ENCODE measurements around the gene CHAT.

The CHAT gene

DNA sequence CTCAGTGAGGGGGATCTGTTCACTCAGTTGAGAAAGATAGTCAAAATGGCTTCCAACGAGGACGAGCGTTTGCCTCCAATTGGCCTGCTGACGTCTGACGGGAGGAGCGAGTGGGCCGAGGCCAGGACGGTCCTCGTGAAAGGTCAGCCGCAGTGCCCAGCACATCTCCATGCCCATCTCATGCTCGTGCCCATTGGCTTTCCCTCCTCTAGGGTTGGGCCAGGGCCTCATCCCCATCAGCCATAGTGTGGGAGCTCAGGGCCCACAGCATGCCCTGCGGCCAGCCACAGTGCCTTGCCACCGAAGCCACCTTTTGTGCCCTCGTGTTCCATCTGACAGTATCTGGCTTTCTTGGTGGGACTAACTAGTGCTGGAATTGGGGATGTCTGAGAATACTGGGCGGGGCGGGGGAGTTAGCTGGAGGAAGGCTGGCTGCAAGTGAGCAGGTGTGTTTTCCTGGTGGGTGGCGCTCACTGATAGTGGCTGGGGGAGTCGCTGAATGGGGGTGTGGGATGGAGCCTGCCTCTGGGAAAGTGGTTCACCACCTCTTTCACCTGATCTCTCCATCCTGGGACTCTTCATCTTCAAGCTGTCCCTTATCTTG is 13.9 kb downstream of the CHAT start:
- H3K27me3 ChIP-seq (ENCODE audit: control insufficient read depth, insufficient read depth, low read length): no peaks in the 10 kb centered on the region
- TF ChIP-seq, protein P1, sequence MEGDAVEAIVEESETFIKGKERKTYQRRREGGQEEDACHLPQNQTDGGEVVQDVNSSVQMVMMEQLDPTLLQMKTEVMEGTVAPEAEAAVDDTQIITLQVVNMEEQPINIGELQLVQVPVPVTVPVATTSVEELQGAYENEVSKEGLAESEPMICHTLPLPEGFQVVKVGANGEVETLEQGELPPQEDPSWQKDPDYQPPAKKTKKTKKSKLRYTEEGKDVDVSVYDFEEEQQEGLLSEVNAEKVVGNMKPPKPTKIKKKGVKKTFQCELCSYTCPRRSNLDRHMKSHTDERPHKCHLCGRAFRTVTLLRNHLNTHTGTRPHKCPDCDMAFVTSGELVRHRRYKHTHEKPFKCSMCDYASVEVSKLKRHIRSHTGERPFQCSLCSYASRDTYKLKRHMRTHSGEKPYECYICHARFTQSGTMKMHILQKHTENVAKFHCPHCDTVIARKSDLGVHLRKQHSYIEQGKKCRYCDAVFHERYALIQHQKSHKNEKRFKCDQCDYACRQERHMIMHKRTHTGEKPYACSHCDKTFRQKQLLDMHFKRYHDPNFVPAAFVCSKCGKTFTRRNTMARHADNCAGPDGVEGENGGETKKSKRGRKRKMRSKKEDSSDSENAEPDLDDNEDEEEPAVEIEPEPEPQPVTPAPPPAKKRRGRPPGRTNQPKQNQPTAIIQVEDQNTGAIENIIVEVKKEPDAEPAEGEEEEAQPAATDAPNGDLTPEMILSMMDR (IDR thresholded peaks at IDR 0.05): no peak
- no peak overlapping the region for H3K4me2 ChIP-seq (ENCODE audit: low read length)

DNA sequence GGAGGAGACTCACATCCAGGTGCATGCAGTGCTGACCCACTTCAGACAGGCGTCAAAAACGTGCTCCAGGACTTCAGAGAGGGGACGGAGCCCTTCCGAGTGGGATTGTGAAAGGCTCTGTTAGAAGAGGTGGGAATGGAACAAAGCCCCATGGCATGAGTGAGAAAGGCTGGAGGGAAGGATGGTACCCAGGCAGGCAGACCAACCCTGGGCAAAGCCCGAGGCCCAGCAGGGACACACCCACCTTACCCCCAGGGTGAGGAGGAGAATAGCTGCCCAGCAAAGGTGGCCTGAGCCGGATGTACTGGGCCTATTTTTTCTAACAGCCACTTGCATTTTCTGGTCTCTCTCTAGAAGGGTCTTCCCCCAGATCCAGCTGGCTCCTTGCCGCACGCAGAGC is 14.8 kb downstream of the CHAT start:
- no peak overlapping the region for H3K9ac ChIP-seq
- H3K4me1 ChIP-seq: no peaks in the 10 kb centered on the region
- H3K27ac ChIP-seq: no peak overlapping the region
- no peaks in the 10 kb centered on the region for H3K36me3 ChIP-seq (ENCODE audit: control insufficient read depth, insufficient read depth, low read length)
- H3K4me2 ChIP-seq (ENCODE audit: low read length): no peak overlapping the region
- H3K4me3 ChIP-seq (ENCODE audit: low read depth, low read length): no peak overlapping the region
- H2AFZ ChIP-seq: no peak overlapping the region
- no peaks in the 10 kb centered on the region for H3K27me3 ChIP-seq (ENCODE audit: control insufficient read depth, insufficient read depth, low read length)
- no peaks in the 10 kb centered on the region for H3K9me3 ChIP-seq (ENCODE audit: control insufficient read depth, low read length)
- TF ChIP-seq, protein P1 (IDR thresholded peaks at IDR 0.05): no peak
- no peaks in the 10 kb centered on the region for H3K79me2 ChIP-seq

More for the DNA sequence above, 13.9 kb downstream of the CHAT start:
- Histone ChIP-seq H3K4me1 (no peaks in the 10 kb centered on the region), H2AFZ (no peak overlapping the region), H3K9me3 (ENCODE audit: control insufficient read depth, low read length) (no peaks in the 10 kb centered on the region), H3K4me3 (ENCODE audit: low read depth, low read length) (no peak overlapping the region), H3K27ac (no peak overlapping the region), H3K79me2 (no peaks in the 10 kb centered on the region), H3K9ac (no peak overlapping the region), H3K36me3 (ENCODE audit: control insufficient read depth, insufficient read depth, low read length) (no peaks in the 10 kb centered on the region)

DNA sequence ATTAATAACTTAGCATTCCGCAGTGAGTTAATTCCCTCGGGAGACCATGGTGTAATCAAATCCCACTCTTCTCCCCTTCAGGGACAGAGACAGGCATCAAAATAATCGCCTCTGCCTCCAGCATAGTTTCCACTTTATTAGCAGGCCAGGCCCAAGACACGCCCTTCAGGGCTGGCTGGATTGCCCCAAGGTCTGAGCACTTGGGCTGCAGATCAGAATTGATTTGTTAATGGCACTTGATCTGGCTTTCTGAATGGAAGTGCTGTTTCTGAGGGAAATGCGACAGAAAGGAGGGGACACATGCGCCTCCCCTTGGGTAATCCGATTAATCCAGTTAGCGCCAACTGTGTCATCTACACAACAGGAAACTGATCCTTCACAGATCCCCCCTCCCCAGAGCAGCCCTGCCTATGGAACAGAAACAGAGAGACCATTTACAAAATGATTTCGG is 15.6 kb downstream of the CHAT start:
- TF ChIP-seq, protein P1 (IDR thresholded peaks at IDR 0.05): no peak
- H3K4me2 ChIP-seq (ENCODE audit: low read length): no peak overlapping the region
- no peak overlapping the region for H3K27ac ChIP-seq
- H3K27me3 ChIP-seq (ENCODE audit: control insufficient read depth, insufficient read depth, low read length): no peaks in the 10 kb centered on the region
- no peaks in the 10 kb centered on the region for H3K79me2 ChIP-seq
- no peaks in the 10 kb centered on the region for H3K36me3 ChIP-seq (ENCODE audit: control insufficient read depth, insufficient read depth, low read length)
- no peak overlapping the region for H3K9ac ChIP-seq
- no peaks in the 10 kb centered on the region for H3K9me3 ChIP-seq (ENCODE audit: control insufficient read depth, low read length)
- no peaks in the 10 kb centered on the region for H3K4me1 ChIP-seq
- H3K4me3 ChIP-seq (ENCODE audit: low read depth, low read length): no peak overlapping the region
- no peak overlapping the region for H2AFZ ChIP-seq

DNA sequence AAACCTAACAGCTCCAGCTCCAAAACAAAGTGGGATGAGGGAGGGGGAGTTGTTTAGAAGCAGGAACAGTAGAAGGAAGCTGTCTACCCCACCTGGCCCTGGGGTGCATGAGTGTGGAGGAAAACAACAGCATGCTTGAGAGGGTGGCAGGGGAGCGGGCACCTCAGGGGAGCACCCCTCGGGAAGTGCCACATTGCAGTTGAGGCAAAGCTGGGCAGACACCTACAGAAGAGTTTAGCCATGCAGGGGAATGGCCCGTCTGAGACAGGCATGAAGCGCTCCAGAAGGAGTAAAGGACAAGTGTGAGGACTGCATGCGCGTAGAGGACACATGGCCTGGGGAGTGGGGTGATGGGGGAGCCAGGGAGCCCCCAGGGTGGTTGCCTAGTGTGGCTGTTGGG is 18.1 kb downstream of the CHAT start:
- Histone ChIP-seq H3K9ac (no peak overlapping the region), H3K27me3 (ENCODE audit: control insufficient read depth, insufficient read depth, low read length) (no peaks in the 10 kb centered on the region)

More for the DNA sequence above, 18.1 kb downstream of the CHAT start:
- H3K9me3 ChIP-seq (ENCODE audit: control insufficient read depth, low read length): no peaks in the 10 kb centered on the region
- TF ChIP-seq, protein P1 (IDR thresholded peaks at IDR 0.05): no peak
- no peak overlapping the region for H3K4me3 ChIP-seq (ENCODE audit: low read depth, low read length)
- no peak overlapping the region for H3K4me2 ChIP-seq (ENCODE audit: low read length)
- H3K27ac ChIP-seq: no peak overlapping the region
- no peaks in the 10 kb centered on the region for H3K79me2 ChIP-seq
- H3K36me3 ChIP-seq (ENCODE audit: control insufficient read depth, insufficient read depth, low read length): no peaks in the 10 kb centered on the region
- no peak overlapping the region for H2AFZ ChIP-seq
- H3K4me1 ChIP-seq: no peaks in the 10 kb centered on the region

Measured in parathyroid adenoma (tissue), 2 donors.